Measurements from ENCODE around the gene HOXB9.

GRCh38 chr17:48632579-48633265 is 6.6 kb upstream of the HOXB9 start:
- TF ChIP-seq CTCF (conservative IDR thresholded peaks at IDR 0.05 in 1 of 2, IDR thresholded peaks at IDR 0.05 in 1 of 2; ENCODE audit: low read depth in 1 of 2, low read length in 2 of 2), result no peak
- no peak for TF ChIP-seq EZH2 (IDR thresholded peaks at IDR 0.05; ENCODE audit: low read length, missing control alignments)

Data from fibroblast of lung (primary cell).